T-helper 22 cell (primary cell): ENCODE measurements around the gene SIRT7.
"Not testable (repeated sequence)": the region's sequence is repeated elsewhere in the genome, so short reads cannot be mapped to it uniquely, and the experiment has no call there.

Experiments used
- DNase-seq: peaks from one replicate; pipeline ENCODE4 v3.0.0-alpha.2; 2020; ENCODE audit warnings: low read depth

The SIRT7 gene

GRCh38 chr17:81955058-81955681 is 37.2 kb upstream of the SIRT7 start:
- DNase-seq: no peak

GRCh38 chr17:81954131-81955057 is 36.4 kb upstream of the SIRT7 start:
- DNase-seq: no peak

- DNase-seq: not testable (repeated sequence)
Observed at GRCh38 chr17:81953443-81953842, 35.5 kb upstream of the SIRT7 start.

GRCh38 chr17:81952792-81953228 is 34.8 kb upstream of the SIRT7 start:
- no peak for DNase-seq

- no peak for DNase-seq
Observed at GRCh38 chr17:81951785-81952684, 34.1 kb upstream of the SIRT7 start.

GRCh38 chr17:81950501-81950900 is 32.5 kb upstream of the SIRT7 start:
- no peak for DNase-seq

- DNase-seq: no peak
Observed at GRCh38 chr17:81948635-81949378, 30.8 kb upstream of the SIRT7 start.

- no peak for DNase-seq
Observed at GRCh38 chr17:81947189-81947588, 29.2 kb upstream of the SIRT7 start, which contains the start of gene MYADML2. TSS of gene MYADML2 (minus strand) at chr17:81947233. CDS start at chr17:81941741, 5,492 bp downstream.

GRCh38 chr17:81944858-81945257 is 26.9 kb upstream of the SIRT7 start:
- no peak for DNase-seq

- DNase-seq: no peak
Observed at GRCh38 chr17:81942167-81942553, 24.2 kb upstream of the SIRT7 start.

GRCh38 chr17:81941484-81942166 is 23.6 kb upstream of the SIRT7 start:
- no peak for DNase-seq

- no peak for DNase-seq
Observed at GRCh38 chr17:81940538-81941483, 22.8 kb upstream of the SIRT7 start.

GRCh38 chr17:81939881-81940385 is 22.0 kb upstream of the SIRT7 start:
- DNase-seq: no peak

- DNase-seq: no peak
Observed at GRCh38 chr17:81939218-81939617, 21.2 kb upstream of the SIRT7 start.

- DNase-seq: no peak
Observed at GRCh38 chr17:81935709-81936084, 17.7 kb upstream of the SIRT7 start.

- DNase-seq: no peak
Observed at GRCh38 chr17:81934850-81935708, 17.1 kb upstream of the SIRT7 start.

GRCh38 chr17:81934098-81934757 is 16.3 kb upstream of the SIRT7 start:
- no peak for DNase-seq

- DNase-seq: no peak
Observed at GRCh38 chr17:81933178-81933699, 15.3 kb upstream of the SIRT7 start.
